HEK293 (cell line): Measurements from ENCODE around the gene TRIM29.

Experiments
- BCL11A ChIP-seq: fragments of 450-650 bp; formaldehyde crosslinking; IDR thresholded peaks from 2 replicates; pipeline ENCODE4 v1.5.1; 2016; ENCODE audit warnings: low read depth, missing biosample characterization, missing genetic modification characterization
- ZBTB7A ChIP-seq: fragments of 450-650 bp; formaldehyde crosslinking; IDR thresholded peaks from 2 replicates; pipeline ENCODE4 v1.5.1; 2016; ENCODE audit warnings: low read depth, missing biosample characterization, missing genetic modification characterization
- ZFP3 ChIP-seq: fragments of 450-650 bp; formaldehyde crosslinking; IDR thresholded peaks from 2 replicates; pipeline ENCODE4 v1.5.1; 2016; ENCODE audit warnings: low read depth, missing biosample characterization, missing genetic modification characterization
- ZNF175 ChIP-seq: fragments of 450-650 bp; formaldehyde crosslinking; IDR thresholded peaks from 2 replicates; pipeline ENCODE4 v1.5.1; 2016; ENCODE audit warnings: missing biosample characterization, missing genetic modification characterization
- ZNF266 ChIP-seq: fragments of 450-650 bp; formaldehyde crosslinking; IDR thresholded peaks from 2 replicates; pipeline ENCODE4 v1.5.1; 2016; ENCODE audit warnings: missing biosample characterization, missing genetic modification characterization, low read depth
- ZNF623 ChIP-seq: fragments of 450-650 bp; formaldehyde crosslinking; IDR thresholded peaks from 2 replicates; pipeline ENCODE4 v1.5.1; 2016; ENCODE audit warnings: missing biosample characterization, missing genetic modification characterization
- ZNF777 ChIP-seq: fragments of 450-650 bp; formaldehyde crosslinking; IDR thresholded peaks from 2 replicates; pipeline ENCODE4 v1.5.1; 2017; ENCODE audit warnings: missing biosample characterization, missing genetic modification characterization, borderline replicate concordance
- TF ChIP-seq, protein P1 (sequence below): fragments of 450-650 bp; formaldehyde crosslinking; IDR thresholded peaks from 2 replicates; pipeline ENCODE4 v1.5.1; 2016; ENCODE audit warnings: missing biosample characterization, missing genetic modification characterization
- TF ChIP-seq, protein P2 (sequence below): fragments of 450-650 bp; formaldehyde crosslinking; IDR thresholded peaks from 2 replicates; pipeline ENCODE4 v1.5.1; 2016; ENCODE audit warnings: missing biosample characterization, missing genetic modification characterization
- TF ChIP-seq, protein P3 (sequence below): fragments of 450-650 bp; formaldehyde crosslinking; conservative IDR thresholded peaks from 2 replicates; pipeline ENCODE4 v1.5.1; 2016; ENCODE audit warnings: low read depth, missing biosample characterization, missing genetic modification characterization

DNA sequence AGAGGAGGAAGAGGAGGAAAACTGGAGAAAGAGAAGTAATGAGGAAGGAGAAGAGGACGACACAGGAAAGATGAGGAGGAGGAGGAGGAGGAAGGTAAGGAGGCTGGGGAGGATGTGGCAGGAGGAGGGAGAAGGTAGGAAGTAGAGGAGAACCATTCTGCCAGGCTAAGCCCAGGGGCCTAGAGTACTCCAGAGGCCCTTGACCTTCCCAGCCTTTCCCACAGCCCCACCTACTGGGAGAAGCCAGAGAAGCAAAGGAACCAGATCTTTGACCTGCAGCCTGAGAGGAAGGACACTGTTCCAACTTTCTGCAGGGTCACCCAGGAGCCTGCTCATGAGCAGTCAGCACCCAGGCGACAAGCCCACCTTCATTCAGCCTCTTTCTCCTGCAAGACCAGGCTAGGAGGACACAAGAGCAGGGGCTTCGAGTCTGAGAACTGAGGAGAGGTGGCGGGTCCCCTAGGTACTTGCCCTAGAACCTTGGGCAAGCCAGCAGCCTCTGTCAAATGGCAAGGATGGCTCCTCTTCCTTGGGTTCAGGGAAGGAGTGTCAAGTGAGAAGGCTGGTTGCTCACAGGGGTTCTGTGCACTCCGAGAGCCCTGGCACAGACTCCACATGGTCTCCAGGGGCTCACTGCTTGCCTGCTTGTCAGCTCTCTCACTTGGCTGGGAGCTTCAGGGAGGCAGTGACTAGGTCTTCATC lies 45.0 kb upstream of the TRIM29 start:
- TF ChIP-seq, protein P1, sequence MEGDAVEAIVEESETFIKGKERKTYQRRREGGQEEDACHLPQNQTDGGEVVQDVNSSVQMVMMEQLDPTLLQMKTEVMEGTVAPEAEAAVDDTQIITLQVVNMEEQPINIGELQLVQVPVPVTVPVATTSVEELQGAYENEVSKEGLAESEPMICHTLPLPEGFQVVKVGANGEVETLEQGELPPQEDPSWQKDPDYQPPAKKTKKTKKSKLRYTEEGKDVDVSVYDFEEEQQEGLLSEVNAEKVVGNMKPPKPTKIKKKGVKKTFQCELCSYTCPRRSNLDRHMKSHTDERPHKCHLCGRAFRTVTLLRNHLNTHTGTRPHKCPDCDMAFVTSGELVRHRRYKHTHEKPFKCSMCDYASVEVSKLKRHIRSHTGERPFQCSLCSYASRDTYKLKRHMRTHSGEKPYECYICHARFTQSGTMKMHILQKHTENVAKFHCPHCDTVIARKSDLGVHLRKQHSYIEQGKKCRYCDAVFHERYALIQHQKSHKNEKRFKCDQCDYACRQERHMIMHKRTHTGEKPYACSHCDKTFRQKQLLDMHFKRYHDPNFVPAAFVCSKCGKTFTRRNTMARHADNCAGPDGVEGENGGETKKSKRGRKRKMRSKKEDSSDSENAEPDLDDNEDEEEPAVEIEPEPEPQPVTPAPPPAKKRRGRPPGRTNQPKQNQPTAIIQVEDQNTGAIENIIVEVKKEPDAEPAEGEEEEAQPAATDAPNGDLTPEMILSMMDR (tag by site-specific recombination), result peak; percentile 42
- no peak for TF ChIP-seq ZNF777 (tag by site-specific recombination)
- TF ChIP-seq, protein P2, sequence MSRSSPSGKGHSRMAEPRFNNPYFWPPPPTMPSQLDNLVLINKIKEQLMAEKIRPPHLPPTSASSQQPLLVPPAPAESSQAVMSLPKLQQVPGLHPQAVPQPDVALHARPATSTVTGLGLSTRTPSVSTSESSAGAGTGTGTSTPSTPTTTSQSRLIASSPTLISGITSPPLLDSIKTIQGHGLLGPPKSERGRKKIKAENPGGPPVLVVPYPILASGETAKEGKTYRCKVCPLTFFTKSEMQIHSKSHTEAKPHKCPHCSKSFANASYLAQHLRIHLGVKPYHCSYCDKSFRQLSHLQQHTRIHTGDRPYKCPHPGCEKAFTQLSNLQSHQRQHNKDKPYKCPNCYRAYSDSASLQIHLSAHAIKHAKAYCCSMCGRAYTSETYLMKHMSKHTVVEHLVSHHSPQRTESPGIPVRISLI (tag by site-specific recombination), result no peak
- TF ChIP-seq ZBTB7A, result no peak
- TF ChIP-seq ZFP3, result no peak
- TF ChIP-seq ZNF623 (tag by site-specific recombination), result no peak
- no peak for TF ChIP-seq ZNF175 (tag by site-specific recombination)
- TF ChIP-seq ZNF266 (tag by site-specific recombination), result no peak
- TF ChIP-seq BCL11A (tag by site-specific recombination), result no peak
- TF ChIP-seq, protein P3, sequence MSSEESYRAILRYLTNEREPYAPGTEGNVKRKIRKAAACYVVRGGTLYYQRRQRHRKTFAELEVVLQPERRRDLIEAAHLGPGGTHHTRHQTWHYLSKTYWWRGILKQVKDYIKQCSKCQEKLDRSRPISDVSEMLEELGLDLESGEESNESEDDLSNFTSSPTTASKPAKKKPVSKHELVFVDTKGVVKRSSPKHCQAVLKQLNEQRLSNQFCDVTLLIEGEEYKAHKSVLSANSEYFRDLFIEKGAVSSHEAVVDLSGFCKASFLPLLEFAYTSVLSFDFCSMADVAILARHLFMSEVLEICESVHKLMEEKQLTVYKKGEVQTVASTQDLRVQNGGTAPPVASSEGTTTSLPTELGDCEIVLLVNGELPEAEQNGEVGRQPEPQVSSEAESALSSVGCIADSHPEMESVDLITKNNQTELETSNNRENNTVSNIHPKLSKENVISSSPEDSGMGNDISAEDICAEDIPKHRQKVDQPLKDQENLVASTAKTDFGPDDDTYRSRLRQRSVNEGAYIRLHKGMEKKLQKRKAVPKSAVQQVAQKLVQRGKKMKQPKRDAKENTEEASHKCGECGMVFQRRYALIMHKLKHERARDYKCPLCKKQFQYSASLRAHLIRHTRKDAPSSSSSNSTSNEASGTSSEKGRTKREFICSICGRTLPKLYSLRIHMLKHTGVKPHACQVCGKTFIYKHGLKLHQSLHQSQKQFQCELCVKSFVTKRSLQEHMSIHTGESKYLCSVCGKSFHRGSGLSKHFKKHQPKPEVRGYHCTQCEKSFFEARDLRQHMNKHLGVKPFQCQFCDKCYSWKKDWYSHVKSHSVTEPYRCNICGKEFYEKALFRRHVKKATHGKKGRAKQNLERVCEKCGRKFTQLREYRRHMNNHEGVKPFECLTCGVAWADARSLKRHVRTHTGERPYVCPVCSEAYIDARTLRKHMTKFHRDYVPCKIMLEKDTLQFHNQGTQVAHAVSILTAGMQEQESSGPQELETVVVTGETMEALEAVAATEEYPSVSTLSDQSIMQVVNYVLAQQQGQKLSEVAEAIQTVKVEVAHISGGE (tag by site-specific recombination), result no peak
